Neural progenitor cell (in vitro differentiated cells): ENCODE results near the gene CRLF2. TPM values are rescaled to one million over a fixed set of nuclear protein-coding genes. Genes with fewer than 3 reads are reported as not detected.

Source experiments
- DNase-seq: peaks from one replicate; pipeline ENCODE4 v3.0.0-alpha.2; 2016; ENCODE audit warnings: low spot score
- H2AFZ ChIP-seq: fragments of 200-600 bp; sonication (generic); replicated peaks from 2 replicates; pipeline ENCODE4 v1.6.1; 2016; ENCODE audit warnings: antibody characterized with exemption
- H3F3A ChIP-seq: fragments of 200-600 bp; sonication (generic); 2 replicates; pipeline ENCODE4 v1.6.1; 2016; ENCODE audit warnings: antibody characterized with exemption, low read depth
- H3K27ac ChIP-seq: fragments of 200-600 bp; sonication (generic); 2 replicates; pipeline ENCODE4 v1.5.1; 2016; ENCODE audit warnings: mild to moderate bottlenecking
- H3K27me3 ChIP-seq: fragments of 200-600 bp; sonication (generic); 2 replicates; pipeline ENCODE4 v1.6.1; 2016; ENCODE audit warnings: mild to moderate bottlenecking, moderate library complexity
- H3K36me3 ChIP-seq: fragments of 200-600 bp; sonication (generic); 2 replicates; pipeline ENCODE4 v1.5.1; 2016
- H3K4me1 ChIP-seq: fragments of 200-600 bp; sonication (generic); 2 replicates; pipeline ENCODE4 v1.6.1; 2016; ENCODE audit warnings: mixed run types
- H3K4me2 ChIP-seq: fragments of 200-600 bp; sonication (generic); 2 replicates; pipeline ENCODE4 v1.6.1; 2016
- H3K4me3 ChIP-seq: fragments of 200-600 bp; sonication (generic); 2 replicates; pipeline ENCODE4 v1.5.1; 2016
- H3K79me2 ChIP-seq: fragments of 200-600 bp; sonication (generic); 2 replicates; pipeline ENCODE4 v1.6.1; 2016; ENCODE audit warnings: low read depth
- H3K9ac ChIP-seq: fragments of 200-600 bp; sonication (generic); 2 replicates; pipeline ENCODE4 v1.6.1; 2016
- H3K9me3 ChIP-seq: fragments of 200-600 bp; sonication (generic); 2 replicates; pipeline ENCODE4 v1.5.1; 2016; ENCODE audit warnings: low read depth
- H4K20me1 ChIP-seq: fragments of 200-600 bp; sonication (generic); 2 replicates; pipeline ENCODE4 v1.6.1; 2016; ENCODE audit warnings: low read depth
- H3K27ac Mint-ChIP-seq: 3 replicates; pipeline ENCODE4 v1.8.0; 2021; ENCODE audit warnings: mixed read lengths
- H3K27me3 Mint-ChIP-seq: 2 replicates; pipeline ENCODE4 v1.8.0; 2022; ENCODE audit warnings: low read depth, mild to moderate bottlenecking, inconsistent platforms, moderate library complexity, mixed read lengths; ENCODE audit not compliant: insufficient read depth
- H3K36me3 Mint-ChIP-seq: 3 replicates; pipeline ENCODE4 v1.8.0; 2021; ENCODE audit warnings: mixed read lengths
- H3K4me1 Mint-ChIP-seq: 3 replicates; pipeline ENCODE4 v1.8.0; 2021; ENCODE audit warnings: mixed read lengths
- H3K4me3 Mint-ChIP-seq: 3 replicates; pipeline ENCODE4 v1.8.0; 2021; ENCODE audit warnings: mild to moderate bottlenecking, moderate library complexity, mixed read lengths
- H3K9me3 Mint-ChIP-seq: 3 replicates; pipeline ENCODE4 v1.8.0; 2020; ENCODE audit warnings: mixed read lengths
- CTCF ChIP-seq: fragments of 200-600 bp; sonication (generic); IDR thresholded peaks from 2 replicates; pipeline ENCODE4 v1.5.1; 2017; ENCODE audit warnings: antibody characterized with exemption, mild to moderate bottlenecking
- EZH2 ChIP-seq: fragments of 200-600 bp; sonication (generic); IDR thresholded peaks from 2 replicates; pipeline ENCODE4 v1.6.1; 2017; ENCODE audit warnings: antibody characterized with exemption, mild to moderate bottlenecking, moderate library complexity
- EZH2phosphoT487 ChIP-seq: fragments of 200-600 bp; sonication (generic); IDR thresholded peaks from 2 replicates; pipeline ENCODE4 v1.6.1; 2017; ENCODE audit warnings: antibody characterized with exemption
- total RNA-seq: library from RNA; depleted of rRNA; stranded (reverse); fragments of >200 nt; gene quantifications from 2 replicates; pipeline ENCODE4 v1.2.3, GENCODE V29; 2015; ENCODE audit warnings: low replicate concordance

The CRLF2 gene
- total RNA-seq, 1 donor from 2014 or later: not detected

GRCh38 chrX:1210844-1211243 is 1.6 kb downstream of the CRLF2 start:
- Mint-ChIP-seq H3K27me3 (peaks cover 2% of the 10 kb centered on the region), H3K9me3 (peaks cover 2% of the 10 kb centered on the region), H3K4me1 (peaks cover 14% of the 10 kb centered on the region), H3K27ac (no peak overlapping the region), H3K4me3 (no peak overlapping the region), H3K36me3 (no peaks in the 10 kb centered on the region)
- Histone ChIP-seq H3K79me2 (no peaks in the 10 kb centered on the region), H2AFZ (no peak overlapping the region), H4K20me1 (no peaks in the 10 kb centered on the region), H3K27me3 (no peaks in the 10 kb centered on the region), H3K4me3 (no peak overlapping the region), H3K4me1 (peaks cover 4% of the 10 kb centered on the region), H3K27ac (no peak overlapping the region), H3K9me3 (no peaks in the 10 kb centered on the region), H3K9ac (no peak overlapping the region), H3K4me2 (no peak overlapping the region), H3F3A (peaks cover 8% of the 10 kb centered on the region), H3K36me3 (no peaks in the 10 kb centered on the region)
- TF ChIP-seq CTCF: no peak
- TF ChIP-seq EZH2phosphoT487: no peak
- no peak for TF ChIP-seq EZH2
- no peak for DNase-seq

- no peak overlapping the region for H3K27ac Mint-ChIP-seq
- H3K9me3 ChIP-seq: no peaks in the 10 kb centered on the region
- H3K79me2 ChIP-seq: no peaks in the 10 kb centered on the region
- no peaks in the 10 kb centered on the region for H4K20me1 ChIP-seq
- peaks cover 20% of the 10 kb centered on the region for H3K4me1 Mint-ChIP-seq
- H3K27me3 ChIP-seq: no peaks in the 10 kb centered on the region
- no peaks in the 10 kb centered on the region for H3K36me3 Mint-ChIP-seq
- H3K9me3 Mint-ChIP-seq: peaks cover 2% of the 10 kb centered on the region
- no peaks in the 10 kb centered on the region for H3K36me3 ChIP-seq
- H2AFZ ChIP-seq: no peak overlapping the region
- DNase-seq: no peak
- no peak overlapping the region for H3K4me2 ChIP-seq
- TF ChIP-seq EZH2phosphoT487: no peak
- no peak for TF ChIP-seq CTCF
- no peak for TF ChIP-seq EZH2
- no peak overlapping the region for H3K9ac ChIP-seq
- no peak overlapping the region for H3K27ac ChIP-seq
- no peak overlapping the region for H3K4me3 ChIP-seq
- peaks cover 5% of the 10 kb centered on the region for H3K27me3 Mint-ChIP-seq
- H3F3A ChIP-seq: peaks cover 20% of the 10 kb centered on the region
- H3K4me1 ChIP-seq: peaks cover 4% of the 10 kb centered on the region
- H3K4me3 Mint-ChIP-seq: peak overlapping the region; percentile 15
These were observed 4.9 kb downstream of the CRLF2 start for GRCh38 chrX:1207496-1208025.

GRCh38 chrX:1205681-1206611 is 6.5 kb downstream of the CRLF2 start:
- H3K79me2 ChIP-seq: no peaks in the 10 kb centered on the region
- H3K9me3 ChIP-seq: no peaks in the 10 kb centered on the region
- Mint-ChIP-seq H3K36me3 (no peaks in the 10 kb centered on the region), H3K27me3 (peaks cover 5% of the 10 kb centered on the region), H3K4me3 (peak overlapping the region; percentile 85), H3K4me1 (peaks cover 17% of the 10 kb centered on the region), H3K27ac (peak overlapping the region; percentile 66), H3K9me3 (peaks cover 2% of the 10 kb centered on the region)
- no peak overlapping the region for H3K27ac ChIP-seq
- H3K36me3 ChIP-seq: no peaks in the 10 kb centered on the region
- H3K4me1 ChIP-seq: peaks cover 4% of the 10 kb centered on the region
- peak overlapping the region; percentile 100 for H2AFZ ChIP-seq
- no peak overlapping the region for H3K9ac ChIP-seq
- TF ChIP-seq CTCF (no peak), EZH2phosphoT487 (no peak), EZH2 (no peak)
- peaks cover 20% of the 10 kb centered on the region for H3F3A ChIP-seq
- H4K20me1 ChIP-seq: no peaks in the 10 kb centered on the region
- H3K4me2 ChIP-seq: peak overlapping the region; percentile 87
- H3K27me3 ChIP-seq: no peaks in the 10 kb centered on the region
- H3K4me3 ChIP-seq: peak overlapping the region; percentile 71
- peak; percentile 94 for DNase-seq
